Neural cell (in vitro differentiated cells): Measurements from ENCODE around the gene TNS1.

Experiments
- CTCF ChIP-seq: fragments of 450-650 bp; IDR thresholded peaks from 2 replicates; pipeline ENCODE4 v1.5.1; 2014; ENCODE audit warnings: antibody characterized with exemption, mild to moderate bottlenecking, moderate library complexity; ENCODE audit not compliant: poor library complexity, severe bottlenecking
- MXI1 ChIP-seq: fragments of 450-650 bp; conservative IDR thresholded peaks from 2 replicates; pipeline ENCODE4 v1.6.1; 2014; ENCODE audit warnings: antibody characterized with exemption, mild to moderate bottlenecking; ENCODE audit not compliant: poor library complexity, severe bottlenecking
- SMC3 ChIP-seq: fragments of 450-650 bp; conservative IDR thresholded peaks from 2 replicates; pipeline ENCODE4 v1.6.1; 2014; ENCODE audit warnings: antibody characterized with exemption, mild to moderate bottlenecking, moderate library complexity; ENCODE audit not compliant: poor library complexity

- no peak for TF ChIP-seq CTCF
- TF ChIP-seq MXI1: no peak
- no peak for TF ChIP-seq SMC3
These were observed 168.7 kb downstream of the TNS1 start for GRCh38 chr2:217834057-217834620.
